SK-N-SH (cell line): Measurements from ENCODE around the gene RARG.

Source experiments
- CTCF ChIP-seq: fragments of 200-600 bp; sonication (generic); IDR thresholded peaks from 2 replicates; pipeline ENCODE4 v1.6.1; 2017; ENCODE audit warnings: antibody characterized with exemption, mild to moderate bottlenecking, moderate library complexity
- EP300 ChIP-seq, 2 experiments: IDR thresholded peaks; 2 replicates each; pipeline versions ENCODE4 v1.4.0 to v1.6.1; 2012; ENCODE audit warnings: borderline replicate concordance in 1 of 2, low read depth in 1 of 2, low read length in 1 of 2
- MAX ChIP-seq: IDR thresholded peaks from 2 replicates; pipeline ENCODE4 v1.4.0; 2012; ENCODE audit warnings: low read depth
- NRF1 ChIP-seq: IDR thresholded peaks from 2 replicates; pipeline ENCODE4 v1.6.1; 2012; ENCODE audit warnings: low read depth, mild to moderate bottlenecking, low read length
- REST ChIP-seq: IDR thresholded peaks from 2 replicates; pipeline ENCODE4 v1.6.1; 2012; ENCODE audit warnings: mild to moderate bottlenecking, low read depth, low read length, moderate library complexity
- SIN3A ChIP-seq: IDR thresholded peaks from 2 replicates; pipeline ENCODE4 v1.6.1; 2012; ENCODE audit warnings: low read depth, mild to moderate bottlenecking, low read length, moderate library complexity, borderline replicate concordance
- SMC3 ChIP-seq: IDR thresholded peaks from 2 replicates; pipeline ENCODE4 v1.6.1; 2012; ENCODE audit warnings: low read depth, low read length, improper control_type of control experiment
- TAF1 ChIP-seq: IDR thresholded peaks from 2 replicates; pipeline ENCODE4 v1.6.1; 2012; ENCODE audit warnings: low read depth, mild to moderate bottlenecking, low read length, moderate library complexity, borderline replicate concordance
- USF2 ChIP-seq: fragments of 150-350 bp; IDR thresholded peaks from 2 replicates; pipeline ENCODE4 v1.6.1; 2017; ENCODE audit warnings: antibody characterized with exemption, low read length, low read depth, borderline replicate concordance
- ZBTB33 ChIP-seq: IDR thresholded peaks from 2 replicates; pipeline ENCODE4 v1.4.0; 2012; ENCODE audit warnings: low read depth, borderline replicate concordance

GRCh38 chr12:53279888-53280498 lies 48.0 kb upstream of the RARG start:
- TF ChIP-seq MAX (no peak), CTCF (no peak), SIN3A (no peak), REST (no peak), SMC3 (no peak), USF2 (no peak), TAF1 (no peak), ZBTB33 (no peak), NRF1 (no peak), EP300 (IDR thresholded peaks at IDR 0.05; ENCODE audit: borderline replicate concordance in 1 of 2, low read depth in 1 of 2, low read length in 1 of 2) (no peak)
